RWPE2 (cell line): ENCODE measurements around the gene POFUT2.

Source experiments
- ATAC-seq: fragments of 200-7000 bp; cut with Tn5 transposase; 3 replicates; pipeline ENCODE4 v1.9.1; 2021; ENCODE audit warnings: low read depth
- DNase-seq: peaks from one replicate; pipeline ENCODE4 v3.0.0-alpha.2; 2020; ENCODE audit warnings: low spot score
- H3K27ac ChIP-seq: fragments of 450-650 bp; 2 replicates; pipeline ENCODE4 v1.5.1; 2017; ENCODE audit warnings: mild to moderate bottlenecking; ENCODE audit not compliant: poor library complexity, severe bottlenecking
- H3K27me3 ChIP-seq: fragments of 250-450 bp; sonication (Bioruptor Pico); 2 replicates; pipeline ENCODE4 v1.5.1; 2021; ENCODE audit warnings: mild to moderate bottlenecking, moderate library complexity; ENCODE audit not compliant: insufficient read depth, poor library complexity, severe bottlenecking
- H3K36me3 ChIP-seq: fragments of 250-450 bp; sonication (Bioruptor Pico); 2 replicates; pipeline ENCODE4 v1.5.1; 2020; ENCODE audit warnings: low read depth, mild to moderate bottlenecking, moderate library complexity
- H3K4me1 ChIP-seq: fragments of 250-450 bp; sonication (Bioruptor Pico); 2 replicates; pipeline ENCODE4 v1.5.1; 2021; ENCODE audit warnings: mild to moderate bottlenecking, moderate library complexity; ENCODE audit not compliant: insufficient read depth, poor library complexity, severe bottlenecking
- H3K4me3 ChIP-seq: fragments of 250-450 bp; sonication (Bioruptor Pico); 2 replicates; pipeline ENCODE4 v1.5.1; 2021; ENCODE audit warnings: mild to moderate bottlenecking, moderate library complexity; ENCODE audit not compliant: severe bottlenecking
- H3K9me3 ChIP-seq: fragments of 250-450 bp; sonication (Bioruptor Pico); 2 replicates; pipeline ENCODE4 v1.5.1; 2021; ENCODE audit warnings: mild to moderate bottlenecking, moderate library complexity; ENCODE audit not compliant: severe bottlenecking
- TF ChIP-seq, protein P1 (sequence below): fragments of 450-650 bp; IDR thresholded peaks from one replicate; pipeline ENCODE4 v1.5.1; 2017; ENCODE audit warnings: mild to moderate bottlenecking, moderate library complexity; ENCODE audit not compliant: poor library complexity, severe bottlenecking

Gene POFUT2

DNA sequence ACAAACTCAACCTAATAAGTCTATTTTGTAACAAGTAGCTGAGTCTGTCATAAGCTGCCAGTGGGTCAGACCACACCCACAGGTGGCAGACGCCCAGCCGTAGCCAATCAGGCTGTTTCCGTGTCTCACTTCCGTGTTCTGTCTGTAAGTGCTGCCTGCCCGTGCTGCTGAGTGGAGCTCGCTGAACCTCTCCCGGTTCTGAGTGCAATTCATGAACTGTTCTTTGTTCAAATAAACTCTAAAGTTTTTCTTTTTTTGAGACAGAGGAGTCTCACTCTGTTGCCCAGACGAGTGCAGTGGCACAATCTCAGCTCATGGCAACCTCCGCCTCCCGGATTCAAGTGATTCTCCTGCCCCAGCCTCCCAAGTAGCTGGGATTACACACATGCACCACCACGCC is 25.1 kb downstream of the POFUT2 start:
- no peaks in the 10 kb centered on the region for H3K4me1 ChIP-seq
- ATAC-seq (no peak), DNase-seq (no peak)
- no peaks in the 10 kb centered on the region for H3K9me3 ChIP-seq
- no peak overlapping the region for H3K27ac ChIP-seq
- TF ChIP-seq, protein P1, sequence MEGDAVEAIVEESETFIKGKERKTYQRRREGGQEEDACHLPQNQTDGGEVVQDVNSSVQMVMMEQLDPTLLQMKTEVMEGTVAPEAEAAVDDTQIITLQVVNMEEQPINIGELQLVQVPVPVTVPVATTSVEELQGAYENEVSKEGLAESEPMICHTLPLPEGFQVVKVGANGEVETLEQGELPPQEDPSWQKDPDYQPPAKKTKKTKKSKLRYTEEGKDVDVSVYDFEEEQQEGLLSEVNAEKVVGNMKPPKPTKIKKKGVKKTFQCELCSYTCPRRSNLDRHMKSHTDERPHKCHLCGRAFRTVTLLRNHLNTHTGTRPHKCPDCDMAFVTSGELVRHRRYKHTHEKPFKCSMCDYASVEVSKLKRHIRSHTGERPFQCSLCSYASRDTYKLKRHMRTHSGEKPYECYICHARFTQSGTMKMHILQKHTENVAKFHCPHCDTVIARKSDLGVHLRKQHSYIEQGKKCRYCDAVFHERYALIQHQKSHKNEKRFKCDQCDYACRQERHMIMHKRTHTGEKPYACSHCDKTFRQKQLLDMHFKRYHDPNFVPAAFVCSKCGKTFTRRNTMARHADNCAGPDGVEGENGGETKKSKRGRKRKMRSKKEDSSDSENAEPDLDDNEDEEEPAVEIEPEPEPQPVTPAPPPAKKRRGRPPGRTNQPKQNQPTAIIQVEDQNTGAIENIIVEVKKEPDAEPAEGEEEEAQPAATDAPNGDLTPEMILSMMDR: no peak
- peaks cover 13% of the 10 kb centered on the region for H3K36me3 ChIP-seq
- H3K4me3 ChIP-seq: no peak overlapping the region
- H3K27me3 ChIP-seq: peaks cover 6% of the 10 kb centered on the region

DNA sequence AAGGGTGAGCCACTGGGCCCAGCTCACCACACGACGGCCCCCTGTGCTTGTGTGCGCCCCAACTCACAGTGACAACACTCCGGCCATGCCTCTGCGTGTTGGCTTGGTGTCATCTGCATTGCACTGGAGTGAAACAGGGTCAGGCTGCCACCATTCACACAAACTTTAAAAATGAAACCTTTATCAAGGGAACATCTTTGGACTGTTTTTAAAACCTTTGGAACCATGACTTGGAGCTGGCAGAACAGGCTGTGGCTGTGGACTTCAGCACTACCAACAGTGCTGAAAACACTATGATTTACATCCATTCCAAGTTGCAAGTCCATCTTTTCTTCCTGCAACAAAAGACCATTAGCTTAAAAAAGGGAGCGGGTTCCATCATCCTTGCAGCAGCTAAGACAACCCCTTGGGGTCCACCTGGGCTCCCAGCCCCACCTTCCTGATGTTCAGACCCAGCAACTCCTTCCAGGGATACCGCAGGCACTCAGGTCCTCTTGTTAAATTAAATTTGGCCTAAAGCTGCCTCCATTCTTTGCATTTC is 25.6 kb downstream of the POFUT2 start:
- Histone ChIP-seq H3K27ac (no peak overlapping the region), H3K4me1 (no peaks in the 10 kb centered on the region), H3K36me3 (peaks cover 8% of the 10 kb centered on the region; the same call in 1 of the 2 replicates), H3K4me3 (no peak overlapping the region), H3K9me3 (no peaks in the 10 kb centered on the region), H3K27me3 (peaks cover 6% of the 10 kb centered on the region)
- ATAC-seq (no peak), DNase-seq (no peak)
- TF ChIP-seq, protein P1: no peak

DNA sequence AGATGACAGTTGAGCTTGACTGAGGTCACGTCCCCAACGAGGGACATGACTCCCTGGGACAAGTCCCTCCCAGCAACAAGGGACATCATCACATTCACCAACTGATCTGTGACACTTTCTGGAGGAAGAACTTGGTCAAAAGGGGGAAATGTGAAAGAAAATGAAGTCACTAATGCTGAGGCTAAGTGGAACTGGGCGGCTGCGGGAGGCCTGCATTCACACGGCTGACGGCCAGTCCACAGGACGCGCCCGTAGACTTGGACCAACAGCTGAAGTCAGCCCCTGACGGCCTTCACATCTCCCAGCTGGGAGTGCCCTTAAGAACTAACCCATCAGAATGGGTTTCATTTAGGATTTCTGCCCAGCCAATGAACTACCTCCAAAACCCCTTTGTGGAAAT is 26.6 kb downstream of the POFUT2 start:
- Histone ChIP-seq H3K4me3 (no peak overlapping the region), H3K27me3 (peaks cover 6% of the 10 kb centered on the region), H3K36me3 (peaks cover 8% of the 10 kb centered on the region; the same call in 1 of the 2 replicates), H3K9me3 (no peaks in the 10 kb centered on the region), H3K4me1 (no peaks in the 10 kb centered on the region), H3K27ac (no peak overlapping the region)
- TF ChIP-seq, protein P1: no peak
- no peak for ATAC-seq
- DNase-seq: peak; percentile 27

DNA sequence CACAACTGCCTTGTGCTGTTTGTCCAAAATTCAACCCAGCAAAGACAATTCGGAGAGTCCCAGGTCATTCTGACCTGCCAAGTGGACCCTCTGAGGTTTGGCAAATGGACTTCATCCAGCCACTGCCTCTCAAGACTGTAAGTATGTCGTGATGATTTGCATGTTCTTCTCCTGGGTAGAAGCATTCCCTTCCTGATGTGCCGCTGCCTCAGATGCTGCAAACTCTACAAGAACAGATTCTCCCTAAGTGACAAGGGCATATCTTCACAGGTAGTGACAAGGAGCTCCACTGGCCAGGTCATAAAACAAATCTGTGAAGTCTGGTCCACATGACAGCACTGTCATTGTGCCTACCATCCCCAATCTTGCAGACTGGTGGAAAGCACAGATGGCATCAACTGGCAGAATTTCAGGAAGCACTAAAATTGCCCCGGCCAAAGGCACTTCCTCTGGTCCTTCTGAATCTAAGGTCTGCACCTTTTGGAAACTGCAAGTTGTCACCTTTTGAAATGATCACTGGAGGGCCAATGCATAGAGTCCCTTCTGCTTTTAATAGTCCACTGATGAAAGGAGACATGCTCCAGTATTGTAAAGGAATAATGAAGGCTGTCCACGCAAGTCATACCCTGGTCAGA is 27.4 kb downstream of the POFUT2 start:
- no peak overlapping the region for H3K4me3 ChIP-seq
- ATAC-seq: no peak

More for the DNA sequence above, 27.4 kb downstream of the POFUT2 start:
- peak; percentile 26 for DNase-seq
- Histone ChIP-seq H3K36me3 (peaks cover 8% of the 10 kb centered on the region; the same call in 1 of the 2 replicates), H3K9me3 (no peaks in the 10 kb centered on the region), H3K27ac (no peak overlapping the region), H3K4me1 (no peaks in the 10 kb centered on the region), H3K27me3 (peaks cover 6% of the 10 kb centered on the region)
- TF ChIP-seq, protein P1: no peak
